Measurements from ENCODE around the gene TBC1D22B. TPM values are rescaled to one million over a fixed set of nuclear protein-coding genes. Genes with fewer than 3 reads are reported as not detected.

Gene TBC1D22B
- total RNA-seq, 1 donor from 2014 or later: 2.1 TPM

- DNase-seq (ENCODE audit: low spot score): no peak
Observed at GRCh38 chr6:37381579-37381978, 124.0 kb downstream of the TBC1D22B start.

More at GRCh38 chr6:37381579-37381978, 124.0 kb downstream of the TBC1D22B start:
- ATAC-seq: peak; percentile 83

Other genes starting within 250 kb of the TBC1D22B start
- 5.7 TPM for gene PIM1, start 87.6 kb upstream of the TBC1D22B start, total RNA-seq
- not detected for gene TMEM217, start 372 bp downstream of the TBC1D22B start, total RNA-seq
- 4.9 TPM for gene RNF8, start 96.2 kb downstream of the TBC1D22B start, total RNA-seq
- gene CMTR1, start 175.4 kb downstream of the TBC1D22B start, total RNA-seq: 17.8 TPM
- gene CCDC167, start 242.1 kb downstream of the TBC1D22B start, total RNA-seq: 25.1 TPM